C4-2B (cell line): ENCODE data around the gene RPS27A.

Experiments
- ZFX ChIP-seq: fragments of 450-650 bp; IDR thresholded peaks from 2 replicates; pipeline ENCODE4 v1.6.1; 2017
- TF ChIP-seq, protein P1 (sequence below): fragments of 450-650 bp; conservative IDR thresholded peaks from 2 replicates; pipeline ENCODE4 v1.5.1; 2017; ENCODE audit warnings: mild to moderate bottlenecking

DNA sequence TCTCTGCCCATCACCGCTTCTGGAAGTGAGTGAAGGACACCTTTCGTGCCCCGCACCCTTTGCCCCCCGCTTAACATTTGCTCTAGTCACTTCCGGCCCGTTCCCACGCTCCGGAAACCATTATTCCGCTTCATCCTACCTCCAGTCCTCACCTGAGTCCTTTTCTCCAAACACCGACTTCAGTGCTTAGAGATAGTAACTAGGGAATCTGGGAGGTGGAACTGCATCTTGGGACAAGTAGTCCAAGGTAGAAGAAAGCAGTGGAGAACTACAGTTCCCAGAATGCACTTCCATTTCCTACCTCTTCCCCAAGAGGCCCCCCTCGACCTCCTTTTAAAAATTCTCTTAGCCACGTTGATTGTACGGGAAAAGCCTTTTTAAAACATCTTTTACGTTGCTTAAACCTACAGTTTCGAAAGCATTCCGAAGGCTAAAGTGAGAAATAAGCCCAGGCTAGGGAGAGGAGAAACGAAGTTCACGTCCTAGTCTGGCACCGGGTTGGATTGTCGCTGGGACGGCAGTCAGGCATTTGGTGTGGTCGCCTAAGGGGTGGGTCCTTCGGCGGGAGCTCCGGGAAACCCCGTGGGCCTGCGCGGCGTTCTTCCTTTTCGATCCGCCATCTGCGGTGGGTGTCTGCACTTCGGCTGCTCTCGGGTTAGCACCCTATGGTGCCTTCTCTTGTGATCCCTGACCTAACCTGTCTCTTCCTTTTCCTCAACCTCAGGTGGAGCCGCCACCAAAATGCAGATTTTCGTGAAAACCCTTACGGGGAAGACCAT is at the start of gene RPS27A, which contains the start of gene CLHC1:
- TF ChIP-seq, protein P1, sequence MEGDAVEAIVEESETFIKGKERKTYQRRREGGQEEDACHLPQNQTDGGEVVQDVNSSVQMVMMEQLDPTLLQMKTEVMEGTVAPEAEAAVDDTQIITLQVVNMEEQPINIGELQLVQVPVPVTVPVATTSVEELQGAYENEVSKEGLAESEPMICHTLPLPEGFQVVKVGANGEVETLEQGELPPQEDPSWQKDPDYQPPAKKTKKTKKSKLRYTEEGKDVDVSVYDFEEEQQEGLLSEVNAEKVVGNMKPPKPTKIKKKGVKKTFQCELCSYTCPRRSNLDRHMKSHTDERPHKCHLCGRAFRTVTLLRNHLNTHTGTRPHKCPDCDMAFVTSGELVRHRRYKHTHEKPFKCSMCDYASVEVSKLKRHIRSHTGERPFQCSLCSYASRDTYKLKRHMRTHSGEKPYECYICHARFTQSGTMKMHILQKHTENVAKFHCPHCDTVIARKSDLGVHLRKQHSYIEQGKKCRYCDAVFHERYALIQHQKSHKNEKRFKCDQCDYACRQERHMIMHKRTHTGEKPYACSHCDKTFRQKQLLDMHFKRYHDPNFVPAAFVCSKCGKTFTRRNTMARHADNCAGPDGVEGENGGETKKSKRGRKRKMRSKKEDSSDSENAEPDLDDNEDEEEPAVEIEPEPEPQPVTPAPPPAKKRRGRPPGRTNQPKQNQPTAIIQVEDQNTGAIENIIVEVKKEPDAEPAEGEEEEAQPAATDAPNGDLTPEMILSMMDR = no peak
- TF ChIP-seq ZFX = no peak
